Stimulated activated CD8-positive, alpha-beta memory T cell treated with anti-CD3 and anti-CD28 coated beads, Interleukin-15, amount 100 ng/mL, for 1 hour (primary cell): Measurements from ENCODE around the gene PHF19.

Source experiments
- DNase-seq: peaks from one replicate; pipeline ENCODE4 v3.0.0-alpha.2; 2020; ENCODE audit warnings: low read depth

Gene PHF19

GRCh38 chr9:120891884-120892747, 15.1 kb upstream of the PHF19 start:
- no peak for DNase-seq

- DNase-seq: no peak
Observed at GRCh38 chr9:120891245-120891883, 14.4 kb upstream of the PHF19 start.

GRCh38 chr9:120890320-120891244, 13.6 kb upstream of the PHF19 start:
- no peak for DNase-seq

GRCh38 chr9:120889606-120890271, 12.8 kb upstream of the PHF19 start:
- DNase-seq: no peak

GRCh38 chr9:120888626-120889025, 11.6 kb upstream of the PHF19 start:
- DNase-seq: no peak

- DNase-seq: no peak
Observed at GRCh38 chr9:120886490-120886967, 9.5 kb upstream of the PHF19 start.

GRCh38 chr9:120885958-120886357, 9.0 kb upstream of the PHF19 start:
- no peak for DNase-seq

GRCh38 chr9:120885457-120885856, 8.5 kb upstream of the PHF19 start:
- DNase-seq: no peak

GRCh38 chr9:120883608-120883996, 6.6 kb upstream of the PHF19 start:
- DNase-seq: no peak

- no peak for DNase-seq
Observed at GRCh38 chr9:120882935-120883607, 6.1 kb upstream of the PHF19 start.

- no peak for DNase-seq
Observed at GRCh38 chr9:120879446-120879845, 2.5 kb upstream of the PHF19 start.

- no peak for DNase-seq
Observed at GRCh38 chr9:120878188-120879130, 1.5 kb upstream of the PHF19 start.

- DNase-seq: no peak
Observed at GRCh38 chr9:120877276-120878034, 467 bp upstream of the PHF19 start.

GRCh38 chr9:120875954-120876841, 790 bp downstream of the PHF19 start:
- peak; percentile 55 for DNase-seq

- no peak for DNase-seq
Observed at GRCh38 chr9:120875643-120875953, 1.4 kb downstream of the PHF19 start.

- DNase-seq: no peak
Observed at GRCh38 chr9:120875195-120875565, 1.8 kb downstream of the PHF19 start.

GRCh38 chr9:120874226-120875194, 2.5 kb downstream of the PHF19 start:
- no peak for DNase-seq
